H1 (cell line): ENCODE measurements around the gene NELL1. TPM values are rescaled to one million over a fixed set of nuclear protein-coding genes. Genes with fewer than 3 reads are reported as not detected.

Experiments
- CTCF ChIA-PET: fragments of 300-600 bp; sonication (Branson Sonifier 250); formaldehyde crosslinking; loops from one replicate; lab custom pipeline; 2021; ENCODE audit not compliant: partially characterized antibody; lab: Charles Lee
- POLR2A ChIA-PET: fragments of 300-600 bp; sonication (Branson Sonifier 250); formaldehyde crosslinking; loops from one replicate; lab custom pipeline; 2021; ENCODE audit warnings: inconsistent platforms; ENCODE audit not compliant: partially characterized antibody; lab: Charles Lee
- DNase-seq, 2 experiments: peaks; one replicate each; pipeline versions ENCODE4 v3.0.0 to v3.0.0-alpha.2; 2010 to 2022; ENCODE audit warnings: low spot score in 2 of 2, low read depth in 1 of 2, mixed read lengths in 1 of 2
- FAIRE-seq: peaks from 2 replicates; lab custom pipeline; 2011; peaks lifted over from hg19 to GRCh38; lab: Jason Lieb, UNC
- H2AFZ ChIP-seq: 2 replicates; pipeline ENCODE4 v1.8.1; 2012; ENCODE audit warnings: low read length, inconsistent platforms
- H2AK5ac ChIP-seq: 2 replicates; pipeline ENCODE4 v1.6.1; 2013; ENCODE audit warnings: low read depth, low read length
- H2BK120ac ChIP-seq: replicated peaks from 2 replicates; pipeline ENCODE3; 2013; ENCODE audit warnings: low read depth, low read length, inconsistent platforms
- H2BK12ac ChIP-seq: 2 replicates; pipeline ENCODE4 v1.6.1; 2013; ENCODE audit warnings: low read depth, low read length
- H2BK15ac ChIP-seq: 2 replicates; pipeline ENCODE4 v1.6.1; 2013; ENCODE audit warnings: low read length
- H2BK20ac ChIP-seq: 2 replicates; pipeline ENCODE4 v1.6.1; 2013; ENCODE audit warnings: low read length
- H2BK5ac ChIP-seq: 2 replicates; pipeline ENCODE4 v1.6.1; 2013; ENCODE audit warnings: low read depth, low read length
- H3K14ac ChIP-seq: 2 replicates; pipeline ENCODE4 v1.6.1; 2013; ENCODE audit warnings: inconsistent platforms; ENCODE audit not compliant: insufficient read length
- H3K18ac ChIP-seq: 2 replicates; pipeline ENCODE4 v1.6.1; 2013; ENCODE audit warnings: low read length; ENCODE audit errors: extremely low read depth
- H3K23ac ChIP-seq: 2 replicates; pipeline ENCODE4 v1.6.1; 2013; ENCODE audit warnings: inconsistent platforms; ENCODE audit not compliant: insufficient read length
- H3K23me2 ChIP-seq: 2 replicates; pipeline ENCODE4 v1.6.1; 2013; ENCODE audit warnings: low read depth, low read length
- H3K27ac ChIP-seq: 2 replicates; pipeline ENCODE4 v1.6.1; 2011; ENCODE audit warnings: low read depth, low read length, inconsistent platforms
- H3K27me3 ChIP-seq, 4 experiments: replicated peaks in 1 of 4; 1 replicate in 1 of 4; 2 replicates in 3 of 4; pipeline versions ENCODE4 v1.6.1 to v1.8.1; 2011 to 2013; ENCODE audit warnings: low read length in 3 of 4, mild to moderate bottlenecking in 3 of 4, inconsistent platforms in 2 of 4, mixed read lengths in 2 of 4, moderate library complexity in 1 of 4; ENCODE audit not compliant: control insufficient read depth in 3 of 4, insufficient read depth in 3 of 4; ENCODE audit errors: extremely low read depth in 1 of 4
- H3K36me3 ChIP-seq, 4 experiments: 2 replicates each; pipeline versions ENCODE4 v1.6.1 to v1.8.1; 2011 to 2013; ENCODE audit warnings: mild to moderate bottlenecking in 4 of 4, low read length in 3 of 4, moderate library complexity in 2 of 4, control low read depth in 1 of 4, inconsistent platforms in 1 of 4; ENCODE audit not compliant: insufficient read depth in 4 of 4, control insufficient read depth in 2 of 4
- H3K4ac ChIP-seq: replicated peaks from 2 replicates; pipeline ENCODE3; 2013; ENCODE audit warnings: low read length, low read depth, mixed read lengths, inconsistent platforms; ENCODE audit not compliant: insufficient read length
- H3K4me1 ChIP-seq, 4 experiments: replicated peaks in 1 of 4; 1 replicate in 1 of 4; 2 replicates in 3 of 4; pipeline versions ENCODE4 v1.6.1 to v1.8.1; 2011 to 2013; ENCODE audit warnings: low read length in 3 of 4, inconsistent platforms in 2 of 4, mixed read lengths in 1 of 4; ENCODE audit not compliant: insufficient read depth in 4 of 4, control insufficient read depth in 3 of 4
- H3K4me2 ChIP-seq, 2 experiments: 2 replicates each; pipeline versions ENCODE4 v1.6.1 to v1.8.1; 2011 to 2013; ENCODE audit warnings: low read depth in 2 of 2, low read length in 2 of 2, control low read depth in 1 of 2, inconsistent platforms in 1 of 2, mild to moderate bottlenecking in 1 of 2; ENCODE audit not compliant: insufficient read depth in 1 of 2
- H3K4me3 ChIP-seq, 4 experiments: fragments of 200-600, 300-600 bp in 1 of 4; sonication (generic), shearing (Covaris generic), sonication (Bioruptor Twin) in 1 of 4; 2 replicates each; pipeline versions ENCODE4 v1.5.1 to v1.8.1; 2011 to 2016; ENCODE audit warnings: low read length in 4 of 4, low read depth in 3 of 4, control low read depth in 2 of 4, inconsistent platforms in 2 of 4, mild to moderate bottlenecking in 2 of 4, mixed read lengths in 1 of 4, moderate library complexity in 1 of 4; ENCODE audit not compliant: insufficient read depth in 2 of 4; ENCODE audit errors: extremely low read depth in 1 of 4
- H3K56ac ChIP-seq: replicated peaks from 2 replicates; pipeline ENCODE3; 2013; ENCODE audit warnings: low read depth, mild to moderate bottlenecking, mixed read lengths, low read length, inconsistent platforms; ENCODE audit not compliant: insufficient read length
- H3K79me1 ChIP-seq: 2 replicates; pipeline ENCODE4 v1.6.1; 2013; ENCODE audit warnings: low read depth, low read length, control low read depth
- H3K79me2 ChIP-seq, 2 experiments: 2 replicates each; pipeline versions ENCODE4 v1.6.1 to v1.8.1; 2012 to 2013; ENCODE audit warnings: low read length in 2 of 2, mild to moderate bottlenecking in 2 of 2, inconsistent platforms in 1 of 2; ENCODE audit not compliant: insufficient read depth in 2 of 2, control insufficient read depth in 1 of 2
- H3K9ac ChIP-seq, 4 experiments: replicated peaks in 1 of 4; 1 replicate in 1 of 4; 2 replicates in 3 of 4; pipeline versions ENCODE4 v1.6.1 to v1.8.1; 2011 to 2013; ENCODE audit warnings: low read depth in 3 of 4, low read length in 3 of 4, control low read depth in 2 of 4, mild to moderate bottlenecking in 2 of 4, moderate library complexity in 2 of 4, inconsistent platforms in 1 of 4; ENCODE audit errors: extremely low read depth in 1 of 4
- H3K9me3 ChIP-seq, 2 experiments: 2 replicates each; pipeline versions ENCODE4 v1.6.1 to v1.8.1; 2012 to 2013; ENCODE audit warnings: mild to moderate bottlenecking in 2 of 2, moderate library complexity in 2 of 2, control low read depth in 1 of 2, inconsistent platforms in 1 of 2, low read depth in 1 of 2, low read length in 1 of 2, mixed read lengths in 1 of 2; ENCODE audit not compliant: insufficient read depth in 2 of 2
- H4K20me1 ChIP-seq, 2 experiments: replicated peaks in 1 of 2; 2 replicates each; pipeline versions ENCODE3 to v1.8.1; 2011 to 2013; ENCODE audit warnings: inconsistent platforms in 2 of 2, low read length in 2 of 2, mild to moderate bottlenecking in 1 of 2; ENCODE audit not compliant: insufficient read depth in 2 of 2, control insufficient read depth in 1 of 2
- H4K5ac ChIP-seq: 2 replicates; pipeline ENCODE4 v1.6.1; 2013; ENCODE audit warnings: low read length, low read depth, mixed read lengths, inconsistent platforms; ENCODE audit not compliant: insufficient read length
- H4K8ac ChIP-seq: 2 replicates; pipeline ENCODE4 v1.8.0; 2013; ENCODE audit warnings: mild to moderate bottlenecking, moderate library complexity, low read length, inconsistent platforms; ENCODE audit not compliant: insufficient read depth; ENCODE audit errors: extremely low read depth
- H4K91ac ChIP-seq: replicated peaks from 2 replicates; pipeline ENCODE3; 2013; ENCODE audit warnings: low read length, mixed read lengths, inconsistent platforms; ENCODE audit not compliant: insufficient read length
- CTBP2 ChIP-seq: IDR thresholded peaks from 2 replicates; pipeline ENCODE4 v1.7.0; 2011; ENCODE audit warnings: borderline replicate concordance, mild to moderate bottlenecking, moderate library complexity, mixed read lengths, low read length; ENCODE audit not compliant: insufficient read depth, insufficient read length
- POU5F1 ChIP-seq: IDR thresholded peaks from 2 replicates; pipeline ENCODE4 v1.6.1; 2011; ENCODE audit warnings: low read depth, mild to moderate bottlenecking, low read length, moderate library complexity
- RNF2 ChIP-seq: fragments of 200-900, 300-1000 bp; sonication (generic); IDR thresholded peaks from 2 replicates; pipeline ENCODE4 v1.7.1; 2016; ENCODE audit warnings: borderline replicate concordance, low read depth, mild to moderate bottlenecking, antibody characterized with exemption, low read length; ENCODE audit not compliant: poor library complexity, severe bottlenecking; ENCODE audit errors: missing control alignments
- SP1 ChIP-seq: IDR thresholded peaks from 2 replicates; pipeline ENCODE4 v1.6.1; 2011; ENCODE audit warnings: low read depth, low read length
- SP4 ChIP-seq: IDR thresholded peaks from 2 replicates; pipeline ENCODE4 v1.6.1; 2012; ENCODE audit warnings: low read length, inconsistent platforms
- SRF ChIP-seq: IDR thresholded peaks from 2 replicates; pipeline ENCODE4 v1.6.1; 2011; ENCODE audit warnings: mild to moderate bottlenecking, low read depth, low read length, moderate library complexity
- WGBS, 2 experiments: shearing (Covaris generic) in 1 of 2; methylation state at CpG; one replicate each; pipeline versions ENCODE4 v1.1.6 to v1.1.7; 2013 to 2015; ENCODE audit warnings: low lambda C conversion rate in 2 of 2, mixed read lengths in 2 of 2, inconsistent platforms in 1 of 2, low coverage in 1 of 2, missing lambda C conversion rate in 1 of 2; ENCODE audit not compliant: insufficient replicate concordance in 2 of 2, insufficient coverage in 1 of 2, insufficient read length in 1 of 2; ENCODE audit errors: extremely low coverage in 1 of 2, missing lambda C conversion rate in 1 of 2; 5-methylcytosine and 5-hydroxymethylcytosine counted together
- polyA plus RNA-seq, 7 experiments: library from polyadenylated mRNA; depleted of rRNA in 3 of 7; stranded (reverse) in 5 of 7; unstranded in 2 of 7; fragments of >200 nt in 5 of 7; fragments of 200-250 nt in 2 of 7; gene quantifications; 1 replicate in 5 of 7; 2 replicates in 1 of 7; 4 replicates in 1 of 7; pipeline versions ENCODE4 v1.2.1 to v1.2.3, GENCODE V29; 2011 to 2013; ENCODE audit warnings: missing spikeins in 2 of 7, mixed read lengths in 2 of 7
- total RNA-seq: library from RNA; stranded (reverse); fragmentation: NEBNext Ultra II Directional; extraction: Animal tissue kit (Norgen Biotek cat#: 25700); gene quantifications from 2 replicates; pipeline ENCODE4 v1.2.1, GENCODE V29; 2021
- TF ChIP-seq, protein P1 (sequence below): IDR thresholded peaks from 2 replicates; pipeline ENCODE4 v1.6.1; 2012; ENCODE audit warnings: low read length, inconsistent platforms

The NELL1 gene
- total and polyA plus RNA-seq, 2 of the 8 experiments (the other 6 are each of a cell fraction or from before 2014, with no cell fraction given): 0.21 TPM; not detected in 1

DNA sequence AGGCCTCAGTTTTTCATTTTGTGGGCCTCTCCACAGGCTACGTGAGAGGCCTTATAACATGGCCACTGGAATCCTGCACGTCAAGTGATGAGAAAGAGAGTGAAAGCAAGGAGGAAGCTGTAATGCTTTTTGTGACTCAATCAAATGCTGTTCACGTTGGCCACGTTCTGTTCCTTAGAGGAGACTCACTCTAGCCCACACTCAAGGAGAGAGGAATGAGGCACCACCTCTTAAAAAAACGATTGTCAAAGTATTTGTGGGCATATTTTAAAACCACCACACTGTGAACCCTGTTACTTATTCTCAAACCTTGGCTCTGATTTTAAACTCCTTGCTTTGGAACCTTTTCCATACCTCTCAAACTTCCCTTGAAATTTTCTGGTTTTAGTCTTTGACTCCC is 705.0 kb downstream of the NELL1 start:
- Histone ChIP-seq H4K5ac (no peak overlapping the region), H3K4me1 (no peaks in the 10 kb centered on the region), H2AK5ac (no peak overlapping the region), H3K9me3 (no peaks in the 10 kb centered on the region), H2BK15ac (no peak overlapping the region), H4K20me1 (no peaks in the 10 kb centered on the region), H3K23ac (no peak overlapping the region), H2BK20ac (no peak overlapping the region), H3K79me2 (no peaks in the 10 kb centered on the region), H4K91ac (no peak overlapping the region), H3K4me2 (no peak overlapping the region), H2BK120ac (no peak overlapping the region), H3K56ac (no peak overlapping the region), H3K36me3 (no peaks in the 10 kb centered on the region), H3K4me3 (no peak overlapping the region), H3K14ac (no peak overlapping the region), H2AFZ (0 out of 2 replicates have a peak overlapping the region, but pooled peaks have one; percentile 24), H3K9ac (no peak overlapping the region), H3K27me3 (no peaks in the 10 kb centered on the region), H3K79me1 (no peaks in the 10 kb centered on the region), H3K18ac (no peak overlapping the region), H2BK12ac (no peak overlapping the region), H3K23me2 (no peaks in the 10 kb centered on the region), H2BK5ac (no peak overlapping the region), H3K27ac (no peak overlapping the region), H4K8ac (no peak overlapping the region), H3K4ac (no peak overlapping the region)
- FAIRE-seq (no peak), DNase-seq (no peak)
- TF ChIP-seq SRF: no peak
- TF ChIP-seq RNF2: no peak
- no peak for TF ChIP-seq SP4
- TF ChIP-seq, protein P1, sequence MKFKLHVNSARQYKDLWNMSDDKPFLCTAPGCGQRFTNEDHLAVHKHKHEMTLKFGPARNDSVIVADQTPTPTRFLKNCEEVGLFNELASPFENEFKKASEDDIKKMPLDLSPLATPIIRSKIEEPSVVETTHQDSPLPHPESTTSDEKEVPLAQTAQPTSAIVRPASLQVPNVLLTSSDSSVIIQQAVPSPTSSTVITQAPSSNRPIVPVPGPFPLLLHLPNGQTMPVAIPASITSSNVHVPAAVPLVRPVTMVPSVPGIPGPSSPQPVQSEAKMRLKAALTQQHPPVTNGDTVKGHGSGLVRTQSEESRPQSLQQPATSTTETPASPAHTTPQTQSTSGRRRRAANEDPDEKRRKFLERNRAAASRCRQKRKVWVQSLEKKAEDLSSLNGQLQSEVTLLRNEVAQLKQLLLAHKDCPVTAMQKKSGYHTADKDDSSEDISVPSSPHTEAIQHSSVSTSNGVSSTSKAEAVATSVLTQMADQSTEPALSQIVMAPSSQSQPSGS: no peak
- no peak for TF ChIP-seq CTBP2
- no peak for TF ChIP-seq POU5F1
- TF ChIP-seq SP1: no peak
- POLR2A ChIA-PET: no interaction called here
- CTCF ChIA-PET: no interaction called here
- WGBS, 2 experiments: 84% methylated on average over 5 of the region's 5 CpGs; no CpG with 5 or more reads in 1 of the 2 experiments
